Lower lobe of right lung (tissue), 2 donors: ENCODE data around the gene CAV2. TPM values are rescaled to one million over a fixed set of nuclear protein-coding genes. Genes with fewer than 3 reads are reported as not detected.

Source experiments
- ATAC-seq, 2 donors: fragments of 200-7000 bp; cut with Tn5 transposase; one replicate each; pipeline ENCODE4 v1.9.1; 2020 to 2022; ENCODE audit warnings: mild to moderate bottlenecking in 2 of 2, moderate library complexity in 2 of 2
- DNase-seq: peaks from one replicate; pipeline ENCODE4 v3.0.0-alpha.2; 2020
- H3K27ac ChIP-seq: fragments of 200-600 bp; one replicate; pipeline ENCODE4 v1.8.0; 2022
- H3K27me3 ChIP-seq: fragments of 200-600 bp; one replicate; pipeline ENCODE4 v1.8.0; 2022; ENCODE audit warnings: low read depth
- H3K36me3 ChIP-seq: fragments of 200-600 bp; one replicate; pipeline ENCODE4 v1.8.0; 2022; ENCODE audit warnings: mild to moderate bottlenecking
- H3K4me1 ChIP-seq: fragments of 200-600 bp; one replicate; pipeline ENCODE4 v1.8.0; 2022
- H3K4me3 ChIP-seq: fragments of 200-600 bp; one replicate; pipeline ENCODE4 v1.8.0; 2022; ENCODE audit warnings: mild to moderate bottlenecking
- H3K9me3 ChIP-seq: fragments of 200-600 bp; one replicate; pipeline ENCODE4 v1.8.0; 2022
- intact Hi-C: fragments of 100-400 bp; cut with DNase I; formaldehyde crosslinking; loops from one replicate; pipeline ENCODE4 v1.11.0; 2022
- total RNA-seq: library from RNA; stranded (reverse); fragmentation: NEBNext Ultra II Directional; extraction: Animal tissue kit (Norgen Biotek cat#: 25700); gene quantifications from one replicate; pipeline ENCODE4 v1.2.1, GENCODE V29; 2021
- TF ChIP-seq, protein P1 (sequence below): fragments of 200-600 bp; IDR thresholded peaks from one replicate; pipeline ENCODE4 v1.8.0; 2022; ENCODE audit warnings: antibody characterized with exemption, mild to moderate bottlenecking
- donor health status: DM: no; HTN: yes; CAD: no; lungs with severe emphysema.

Gene CAV2
- total RNA-seq, 1 donor from 2014 or later: 143 TPM

DNA sequence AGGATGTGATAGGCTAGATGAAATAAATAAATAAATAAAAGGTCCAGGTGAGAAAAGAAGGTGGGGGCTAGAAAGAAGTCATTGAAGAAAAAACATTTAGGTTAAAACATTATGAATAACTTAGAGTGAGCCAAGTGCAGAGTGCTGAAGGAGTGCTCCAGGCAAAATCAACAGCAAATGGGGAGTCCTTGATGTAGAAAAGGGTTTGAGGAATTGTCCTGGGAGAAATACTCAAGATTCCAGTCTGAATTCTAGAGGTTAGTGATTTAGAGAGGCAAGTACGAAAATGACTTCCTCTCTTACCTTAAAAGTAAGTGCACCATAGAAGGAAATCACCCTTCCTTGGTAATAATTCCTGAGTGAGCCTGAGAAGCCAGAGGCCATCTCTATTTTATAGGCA, 44.9 kb downstream of the CAV2 start:
- Histone ChIP-seq H3K9me3 (no peaks in the 10 kb centered on the region), H3K27me3 (no peaks in the 10 kb centered on the region), H3K4me3 (no peak overlapping the region), H3K4me1 (peaks cover 40% of the 10 kb centered on the region), H3K36me3 (peaks cover 22% of the 10 kb centered on the region), H3K27ac (no peak overlapping the region)
- TF ChIP-seq, protein P1, sequence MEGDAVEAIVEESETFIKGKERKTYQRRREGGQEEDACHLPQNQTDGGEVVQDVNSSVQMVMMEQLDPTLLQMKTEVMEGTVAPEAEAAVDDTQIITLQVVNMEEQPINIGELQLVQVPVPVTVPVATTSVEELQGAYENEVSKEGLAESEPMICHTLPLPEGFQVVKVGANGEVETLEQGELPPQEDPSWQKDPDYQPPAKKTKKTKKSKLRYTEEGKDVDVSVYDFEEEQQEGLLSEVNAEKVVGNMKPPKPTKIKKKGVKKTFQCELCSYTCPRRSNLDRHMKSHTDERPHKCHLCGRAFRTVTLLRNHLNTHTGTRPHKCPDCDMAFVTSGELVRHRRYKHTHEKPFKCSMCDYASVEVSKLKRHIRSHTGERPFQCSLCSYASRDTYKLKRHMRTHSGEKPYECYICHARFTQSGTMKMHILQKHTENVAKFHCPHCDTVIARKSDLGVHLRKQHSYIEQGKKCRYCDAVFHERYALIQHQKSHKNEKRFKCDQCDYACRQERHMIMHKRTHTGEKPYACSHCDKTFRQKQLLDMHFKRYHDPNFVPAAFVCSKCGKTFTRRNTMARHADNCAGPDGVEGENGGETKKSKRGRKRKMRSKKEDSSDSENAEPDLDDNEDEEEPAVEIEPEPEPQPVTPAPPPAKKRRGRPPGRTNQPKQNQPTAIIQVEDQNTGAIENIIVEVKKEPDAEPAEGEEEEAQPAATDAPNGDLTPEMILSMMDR: no peak
- ATAC-seq (peak in 1 of 2 donors; percentile 36), DNase-seq (no peak)
- intact Hi-C loops: no loop called here

DNA sequence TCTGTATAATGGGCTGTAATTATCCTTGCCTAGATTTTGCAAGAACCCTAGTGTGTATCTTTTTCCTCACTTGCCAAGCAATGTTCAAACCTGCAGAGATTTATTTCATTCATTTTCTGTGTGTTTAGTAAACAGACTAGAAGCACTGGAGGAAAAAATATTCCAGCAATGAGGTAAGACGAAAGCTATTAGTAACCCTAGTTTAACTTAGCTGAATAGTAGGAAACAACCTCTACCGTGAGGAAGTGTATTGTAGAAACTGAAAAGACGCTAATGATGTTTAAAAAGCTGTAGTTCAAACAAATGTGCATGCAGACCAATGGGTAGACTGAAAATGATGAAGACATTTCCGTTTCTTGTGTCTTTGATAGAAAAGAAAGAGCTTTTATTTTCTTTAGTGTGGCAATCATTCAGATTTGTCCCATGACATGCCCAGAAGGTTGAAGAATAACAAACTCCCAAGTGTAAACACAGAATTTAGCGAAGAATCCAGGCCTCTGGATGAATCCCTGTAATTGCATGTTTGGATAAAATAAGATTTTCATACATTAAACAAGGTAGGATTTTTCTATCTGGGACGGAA, 46.0 kb downstream of the CAV2 start:
- ATAC-seq (peak in 1 of 2 donors; percentile 34), DNase-seq (no peak)
- no peaks in the 10 kb centered on the region for H3K27me3 ChIP-seq
- intact Hi-C loops: no loop called here
- peaks cover 22% of the 10 kb centered on the region for H3K36me3 ChIP-seq
- TF ChIP-seq, protein P1: no peak
- peaks cover 38% of the 10 kb centered on the region for H3K4me1 ChIP-seq
- H3K4me3 ChIP-seq: no peak overlapping the region
- no peak overlapping the region for H3K27ac ChIP-seq
- H3K9me3 ChIP-seq: no peaks in the 10 kb centered on the region

DNA sequence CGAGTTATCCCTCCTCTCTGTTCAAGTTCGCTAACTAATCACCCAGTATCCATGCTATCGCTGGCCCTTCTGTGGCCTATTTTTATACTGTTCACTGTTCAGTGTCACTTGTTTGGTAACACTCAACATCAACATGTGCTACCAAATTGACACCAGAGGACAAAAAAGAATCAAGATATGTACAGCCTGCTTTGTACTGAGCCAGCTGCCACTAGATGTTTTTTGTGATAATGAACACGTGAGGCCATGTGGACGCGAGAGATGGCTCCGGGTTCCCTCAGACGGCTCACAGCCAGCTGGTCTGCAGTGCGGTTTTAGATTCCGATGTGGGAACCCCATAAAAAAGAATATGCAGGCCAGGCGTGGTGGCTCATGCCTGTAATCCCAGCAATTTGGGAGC, 46.5 kb downstream of the CAV2 start:
- Histone ChIP-seq H3K36me3 (peaks cover 22% of the 10 kb centered on the region), H3K9me3 (no peaks in the 10 kb centered on the region), H3K4me1 (peaks cover 37% of the 10 kb centered on the region), H3K4me3 (no peak overlapping the region), H3K27ac (no peak overlapping the region), H3K27me3 (no peaks in the 10 kb centered on the region)
- intact Hi-C loops: no loop called here
- no peak for ATAC-seq
- TF ChIP-seq, protein P1: no peak
- no peak for DNase-seq

DNA sequence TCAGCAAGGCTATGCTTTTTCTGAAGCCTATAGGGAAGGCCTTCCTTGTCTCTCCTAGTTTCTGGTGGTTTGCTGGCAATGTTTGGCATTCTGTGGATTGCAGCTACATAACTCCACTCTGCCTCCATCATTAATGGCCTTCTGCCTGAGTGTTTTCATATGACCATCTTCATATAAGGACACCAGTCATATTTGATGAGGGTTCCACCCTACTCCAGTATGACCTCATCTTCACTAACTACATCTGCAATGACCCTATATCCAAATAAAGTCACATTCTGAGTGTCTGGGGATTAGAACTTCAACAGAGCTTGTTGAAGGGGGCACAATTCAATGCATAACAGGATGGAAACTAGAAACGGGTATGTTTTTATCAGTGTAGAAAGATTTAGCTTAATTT, 47.4 kb downstream of the CAV2 start:
- intact Hi-C loops: no loop called here
- peak overlapping the region; percentile 5 for H3K27ac ChIP-seq
- H3K36me3 ChIP-seq: peaks cover 22% of the 10 kb centered on the region
- no peak overlapping the region for H3K4me3 ChIP-seq
- no peak for DNase-seq
- H3K4me1 ChIP-seq: peaks cover 29% of the 10 kb centered on the region
- no peak for ATAC-seq
- no peaks in the 10 kb centered on the region for H3K27me3 ChIP-seq
- TF ChIP-seq, protein P1: no peak
- no peaks in the 10 kb centered on the region for H3K9me3 ChIP-seq

DNA sequence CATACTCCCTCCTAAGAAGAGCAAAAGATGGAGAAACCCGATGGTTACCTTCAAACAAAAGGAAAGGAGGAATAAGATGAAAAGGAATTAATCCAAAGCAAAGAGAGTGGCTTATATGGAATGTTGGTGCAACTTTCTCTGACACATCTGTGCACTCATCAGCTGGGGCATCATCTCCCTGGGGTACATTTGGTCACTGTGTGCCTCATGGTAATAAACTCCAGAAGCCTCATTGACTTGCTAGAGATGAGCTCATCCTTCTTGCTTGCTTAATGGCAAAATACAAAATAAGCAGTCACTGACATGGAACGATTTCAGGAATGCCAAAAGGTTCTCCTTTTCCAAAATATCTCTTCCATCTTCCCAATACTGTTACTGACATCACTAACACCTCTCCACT, 47.8 kb downstream of the CAV2 start:
- no peak overlapping the region for H3K4me3 ChIP-seq
- DNase-seq (no peak), ATAC-seq (no peak)
- intact Hi-C loops: no loop called here
- H3K9me3 ChIP-seq: no peaks in the 10 kb centered on the region
- H3K27ac ChIP-seq: peak overlapping the region; percentile 5
- TF ChIP-seq, protein P1: no peak
- peaks cover 29% of the 10 kb centered on the region for H3K4me1 ChIP-seq
- no peaks in the 10 kb centered on the region for H3K27me3 ChIP-seq
- peaks cover 22% of the 10 kb centered on the region for H3K36me3 ChIP-seq
